WI38 (cell line): Measurements from ENCODE around the gene RYR1.

Experiments
- H3K4me3 ChIP-seq: 2 replicates; pipeline ENCODE4 v1.5.1; 2011; ENCODE audit warnings: low read depth, mild to moderate bottlenecking, control low read depth, low read length
- TF ChIP-seq, protein P1 (sequence below): IDR thresholded peaks from 2 replicates; pipeline ENCODE4 v1.5.1; 2012; ENCODE audit warnings: low read depth, mild to moderate bottlenecking, control low read depth, low read length

RYR1 gene

DNA sequence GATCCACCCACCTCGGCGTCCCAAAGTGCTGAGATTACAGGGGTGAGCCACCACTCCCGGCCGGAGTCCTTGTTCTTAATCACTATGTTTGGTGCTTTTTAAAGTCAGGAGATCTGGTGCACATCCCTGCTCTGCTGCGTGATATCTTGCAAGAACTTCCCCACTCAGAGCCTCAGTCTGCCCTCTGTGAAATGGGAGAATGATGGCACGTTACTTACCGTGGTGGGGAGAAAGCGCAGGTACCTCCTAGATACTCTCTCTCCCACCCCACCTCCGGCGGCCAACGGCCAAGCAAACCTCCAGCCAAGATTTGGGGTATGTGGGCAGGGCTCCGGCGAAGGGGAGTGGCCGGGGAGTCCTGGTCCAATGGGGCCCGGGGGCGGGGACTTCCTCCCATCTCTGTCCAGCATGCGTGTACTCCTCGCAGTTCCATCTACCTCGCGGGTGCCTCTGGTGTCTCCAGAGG, at the start of gene RYR1:
RYR1 (plus strand) TSS at position 424 of the 466 bp plus-strand sequence. CDS start 139 bp downstream, outside the sequence.
- TF ChIP-seq, protein P1, sequence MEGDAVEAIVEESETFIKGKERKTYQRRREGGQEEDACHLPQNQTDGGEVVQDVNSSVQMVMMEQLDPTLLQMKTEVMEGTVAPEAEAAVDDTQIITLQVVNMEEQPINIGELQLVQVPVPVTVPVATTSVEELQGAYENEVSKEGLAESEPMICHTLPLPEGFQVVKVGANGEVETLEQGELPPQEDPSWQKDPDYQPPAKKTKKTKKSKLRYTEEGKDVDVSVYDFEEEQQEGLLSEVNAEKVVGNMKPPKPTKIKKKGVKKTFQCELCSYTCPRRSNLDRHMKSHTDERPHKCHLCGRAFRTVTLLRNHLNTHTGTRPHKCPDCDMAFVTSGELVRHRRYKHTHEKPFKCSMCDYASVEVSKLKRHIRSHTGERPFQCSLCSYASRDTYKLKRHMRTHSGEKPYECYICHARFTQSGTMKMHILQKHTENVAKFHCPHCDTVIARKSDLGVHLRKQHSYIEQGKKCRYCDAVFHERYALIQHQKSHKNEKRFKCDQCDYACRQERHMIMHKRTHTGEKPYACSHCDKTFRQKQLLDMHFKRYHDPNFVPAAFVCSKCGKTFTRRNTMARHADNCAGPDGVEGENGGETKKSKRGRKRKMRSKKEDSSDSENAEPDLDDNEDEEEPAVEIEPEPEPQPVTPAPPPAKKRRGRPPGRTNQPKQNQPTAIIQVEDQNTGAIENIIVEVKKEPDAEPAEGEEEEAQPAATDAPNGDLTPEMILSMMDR, result no peak
- H3K4me3 ChIP-seq, result no peak within 1 kb of the TSS

DNA sequence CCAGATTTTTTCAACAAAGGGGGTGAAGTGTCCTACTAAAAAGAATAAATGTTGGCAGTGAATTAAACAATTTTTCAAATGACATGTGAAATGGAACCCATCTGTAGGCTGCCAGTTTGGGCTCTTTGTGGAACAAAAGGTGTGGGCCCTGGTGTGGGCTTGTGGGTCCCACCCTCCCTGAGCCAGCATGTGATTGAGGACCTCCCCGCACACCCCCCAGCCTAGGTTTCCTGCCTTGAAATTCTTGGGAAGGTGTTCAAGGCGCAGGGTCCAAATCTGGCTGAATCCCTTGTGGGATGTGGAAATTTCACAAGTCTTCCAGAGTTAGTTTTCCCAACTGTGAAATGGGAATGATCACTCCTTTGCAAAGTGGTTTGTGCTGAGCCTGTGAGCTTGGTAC, 49.7 kb upstream of the RYR1 start:
- no peak overlapping the region for H3K4me3 ChIP-seq
- TF ChIP-seq, protein P1, result no peak

DNA sequence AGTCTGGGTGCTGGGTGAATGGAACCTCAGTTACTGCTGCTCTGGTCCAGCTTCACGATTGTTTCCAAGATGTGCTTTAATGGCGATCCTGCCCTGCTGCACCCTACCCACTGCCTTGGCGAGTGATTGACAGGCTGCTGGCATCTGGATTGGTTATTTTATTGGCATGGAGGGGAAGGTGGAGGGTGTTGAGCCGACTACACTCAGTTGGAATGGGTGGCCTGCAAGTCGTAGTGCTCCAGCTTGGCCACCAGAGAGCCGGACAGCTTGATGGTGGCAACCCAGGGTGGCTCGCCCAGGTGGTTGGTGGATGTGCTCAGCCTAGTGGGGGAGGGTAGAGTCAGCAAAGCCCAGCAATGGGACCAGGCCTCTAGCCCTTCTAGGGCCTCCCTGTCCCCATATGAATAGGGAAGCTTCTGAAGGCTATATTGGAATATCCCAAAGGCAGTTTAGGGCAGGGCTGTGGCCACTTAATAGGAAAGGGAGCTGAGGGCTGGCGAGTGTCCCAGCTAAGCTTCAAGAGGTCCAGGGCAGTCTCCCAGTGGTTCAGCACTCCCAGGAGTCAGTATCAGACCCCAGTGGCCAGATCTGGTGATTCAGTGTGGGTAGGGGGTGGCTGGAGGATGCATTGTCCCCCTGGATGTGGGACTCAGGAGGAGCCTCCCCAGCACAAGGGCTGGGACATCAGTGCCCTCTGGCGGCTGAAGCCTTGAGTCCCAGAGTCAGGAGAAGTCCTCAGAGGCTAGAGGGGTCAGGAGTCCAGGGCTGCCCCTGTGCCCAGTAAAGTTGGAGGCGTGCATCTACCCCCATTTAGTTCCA, 49.1 kb upstream of the RYR1 start:
- TF ChIP-seq, protein P1, result peak; percentile 31; the same call in 1 of the 2 replicates
- H3K4me3 ChIP-seq, result no peak overlapping the region

DNA sequence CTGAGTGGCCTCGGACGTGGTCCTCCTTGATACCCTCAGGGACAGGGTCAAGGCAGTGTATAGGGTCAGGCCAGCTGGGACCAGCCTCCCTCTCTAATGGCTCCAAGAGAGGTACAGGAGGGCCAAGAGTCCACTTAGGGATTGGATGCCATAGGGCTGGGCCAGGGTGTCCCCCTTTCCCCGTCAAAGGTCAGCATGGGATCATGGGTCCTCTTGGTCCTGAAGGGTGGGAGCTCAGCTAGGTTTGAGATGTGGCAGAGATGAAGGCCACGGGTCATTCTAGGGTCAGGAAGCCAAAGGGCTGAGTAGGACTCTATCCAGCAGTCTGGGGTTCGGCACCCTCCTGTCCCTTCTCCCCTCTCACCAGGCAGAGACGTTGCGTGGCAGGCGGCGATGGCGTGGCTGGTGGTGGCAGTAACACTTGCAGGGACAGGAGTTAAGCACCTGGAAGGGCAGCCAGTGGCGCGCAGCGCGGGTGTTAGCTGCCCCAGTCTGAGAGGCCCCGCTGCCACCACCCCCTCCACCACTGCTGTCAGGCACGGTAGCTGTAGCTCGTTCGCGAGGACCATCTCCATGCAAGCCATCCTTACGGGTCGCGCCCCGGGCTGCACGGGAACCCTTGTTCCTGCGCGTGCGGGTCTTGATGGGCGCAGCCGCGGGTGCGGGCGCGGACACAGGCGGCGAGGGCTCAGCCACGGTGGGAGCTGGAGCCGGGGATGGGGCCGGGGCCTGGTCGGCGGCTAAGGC, 48.3 kb upstream of the RYR1 start:
- TF ChIP-seq, protein P1, result no peak
- H3K4me3 ChIP-seq, result no peak overlapping the region

DNA sequence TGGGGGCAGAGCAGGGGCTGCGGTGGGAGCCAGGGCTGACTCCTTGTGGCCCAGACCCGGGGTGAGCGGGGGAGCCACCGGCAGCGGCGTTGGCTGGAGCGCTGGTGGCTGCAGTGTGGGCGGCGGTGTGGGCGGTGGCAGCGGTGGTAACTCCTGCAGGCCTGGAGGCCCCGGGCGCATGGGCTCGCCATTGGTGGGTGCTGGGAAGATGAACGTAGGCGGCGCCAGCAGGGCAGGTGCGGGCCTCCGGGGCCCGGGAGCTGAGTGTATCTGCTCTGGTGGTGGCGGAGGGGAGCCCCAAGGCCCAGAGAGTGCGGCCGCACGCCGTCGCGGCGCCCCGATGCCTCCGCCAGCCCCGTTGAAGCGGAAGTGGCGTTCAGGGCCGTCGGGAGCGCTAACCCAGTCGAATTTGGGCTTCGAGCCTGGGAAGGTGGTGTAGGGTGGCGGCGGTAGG, 47.7 kb upstream of the RYR1 start:
- TF ChIP-seq, protein P1, result no peak
- H3K4me3 ChIP-seq, result no peak overlapping the region

DNA sequence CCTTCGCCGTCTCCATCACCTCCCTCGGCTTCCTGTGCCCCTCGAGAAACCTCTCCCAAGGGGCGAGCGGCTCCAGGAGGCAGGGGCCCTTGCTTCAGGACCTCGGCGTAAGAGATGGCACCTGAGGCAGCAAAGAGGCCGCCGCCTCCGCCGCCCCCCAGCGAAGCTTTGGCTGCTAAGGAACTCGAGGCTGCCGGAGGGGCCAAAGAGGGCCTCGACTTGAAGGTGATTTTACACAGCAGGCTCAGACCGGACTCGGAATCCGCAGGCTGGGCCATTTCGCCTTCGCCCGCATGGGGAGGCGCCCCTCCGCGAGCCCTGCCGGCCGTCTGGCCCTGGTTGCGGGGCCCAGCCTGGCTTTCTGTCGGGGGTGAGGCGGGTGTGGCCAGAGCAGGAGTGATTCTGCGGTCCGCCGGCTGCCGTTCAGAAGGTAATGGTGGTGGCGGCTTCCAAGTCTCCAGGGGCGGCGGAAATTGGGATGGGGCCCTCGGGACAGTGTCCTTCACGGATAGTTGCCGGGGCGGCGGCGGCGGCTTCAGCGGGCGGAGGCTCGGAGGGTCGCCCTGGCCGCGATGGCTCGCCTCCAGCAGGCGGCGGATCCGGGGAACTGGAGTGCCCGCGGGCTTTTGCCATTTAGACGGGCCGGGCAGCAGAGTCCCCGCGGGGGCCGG, 47.1 kb upstream of the RYR1 start:
- TF ChIP-seq, protein P1, result no peak
- no peak overlapping the region for H3K4me3 ChIP-seq
